C1 segment of cervical spinal cord (tissue), 14 donors: ENCODE measurements around the gene GPR119.
"Not testable (repeated sequence)": the region's sequence is repeated elsewhere in the genome, so short reads cannot be mapped to it uniquely, and the experiment has no call there.

Experiments used
- DNase-seq, 14 donors: peaks; one replicate each; lab custom pipeline; 2025; lab: John Stamatoyannopoulos, UW

The GPR119 gene

DNA sequence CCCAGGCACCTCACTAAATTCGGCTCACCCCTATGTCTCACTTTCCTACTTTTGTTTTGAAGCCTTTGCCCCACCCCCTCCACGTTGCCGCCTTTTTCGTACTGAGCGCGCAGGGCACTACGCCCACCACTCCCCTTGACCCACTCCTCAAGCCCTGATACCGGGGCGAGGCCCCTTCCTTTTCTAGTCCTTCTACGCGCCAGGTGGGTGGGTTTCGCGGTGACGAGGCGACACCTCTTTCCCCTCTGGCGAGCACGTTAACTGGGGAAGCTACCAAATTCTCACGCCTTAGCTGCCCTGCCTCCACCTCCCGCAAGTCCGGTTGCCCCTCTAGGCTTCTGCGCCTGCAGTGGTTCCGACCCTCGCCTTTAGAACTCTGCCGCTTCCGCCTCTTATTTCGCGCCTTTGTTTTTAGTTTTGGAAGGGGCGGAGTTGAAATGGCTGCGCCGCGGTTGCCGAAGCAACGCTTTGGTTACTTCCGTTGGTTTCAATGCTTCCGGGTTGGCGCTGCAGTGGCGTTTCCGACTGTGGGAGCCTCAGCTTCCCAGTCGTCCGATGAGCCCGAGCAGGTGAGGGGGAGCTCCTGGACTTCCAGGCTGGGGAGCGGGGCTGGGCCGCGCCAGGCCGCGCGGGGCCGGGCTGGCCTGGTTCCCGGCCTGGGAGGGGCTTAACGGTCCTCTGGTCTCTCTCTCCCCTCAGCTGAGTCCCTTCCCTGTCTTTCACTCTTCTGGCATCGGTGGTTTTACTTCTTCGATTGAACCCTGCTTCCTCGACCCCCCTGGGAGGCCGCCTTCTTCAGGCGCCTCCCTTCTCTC is 45.9 kb downstream of the GPR119 start, which contains the start of gene SLC25A14:
SLC25A14 (plus strand) TSS at position 512 of the 815 bp plus-strand sequence. CDS start 360 bp downstream, outside the sequence.
- DNase-seq: peak in 13 of 14 donors; percentile 0 to 62 (median 33)

DNA sequence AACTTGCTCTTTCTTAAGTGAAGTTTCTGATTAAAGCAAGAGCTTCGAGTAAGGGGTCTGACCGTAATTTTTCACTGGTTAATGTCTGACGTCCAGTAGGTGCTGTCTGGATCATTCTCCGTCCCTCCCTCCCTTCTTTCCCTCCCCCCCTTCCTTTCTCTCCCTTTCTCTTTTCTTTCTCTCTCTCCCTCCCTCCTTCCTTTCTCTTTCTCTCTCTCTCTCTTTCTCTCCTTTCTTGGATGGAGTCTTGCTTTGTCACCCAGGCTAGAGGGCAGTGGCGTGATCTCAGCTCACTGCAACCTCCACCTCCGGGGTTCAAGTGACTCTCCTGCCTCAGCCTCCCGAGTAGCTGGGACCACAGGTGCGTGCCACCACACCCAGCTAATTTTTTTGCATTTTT is 46.6 kb downstream of the GPR119 start:
- DNase-seq: not testable (repeated sequence)

DNA sequence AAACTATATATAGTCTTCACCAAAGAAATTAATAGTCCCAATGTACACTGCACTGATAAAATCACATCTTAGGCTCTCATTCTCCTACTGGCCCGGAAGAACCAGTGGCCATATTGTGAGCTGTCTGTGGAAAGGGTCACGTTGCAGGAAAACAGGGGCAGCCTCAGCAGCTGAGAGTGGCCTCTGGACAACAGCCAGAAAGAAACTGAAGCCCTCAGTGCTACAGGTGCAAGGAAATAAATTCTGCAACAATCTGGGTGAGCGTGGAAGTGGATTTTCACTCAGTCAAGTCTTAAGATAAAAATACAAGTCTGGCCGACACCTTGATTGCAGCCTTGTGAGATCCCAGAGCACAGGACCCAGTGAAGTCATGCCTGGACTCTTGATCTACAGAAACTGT is 48.9 kb downstream of the GPR119 start:
- DNase-seq: no peak
